Karpas-422 (cell line): ENCODE measurements around the gene ARHGAP29. TPM values are rescaled to one million over a fixed set of nuclear protein-coding genes. Genes with fewer than 3 reads are reported as not detected.
"Not testable (repeated sequence)": the region's sequence is repeated elsewhere in the genome, so short reads cannot be mapped to it uniquely, and the experiment has no call there.

Experiments used
- DNase-seq: peaks from one replicate; pipeline ENCODE4 v3.0.0-alpha.2; 2015
- H2AFZ ChIP-seq: fragments of 200-600 bp; sonication (generic); 2 replicates; pipeline ENCODE4 v1.6.1; 2014; ENCODE audit warnings: antibody characterized with exemption, low read length, mixed read lengths
- H3K27ac ChIP-seq: fragments of 200-600 bp; sonication (generic); 2 replicates; pipeline ENCODE4 v1.5.1; 2014; ENCODE audit warnings: mild to moderate bottlenecking, low read length, moderate library complexity
- H3K27me3 ChIP-seq: fragments of 200-600 bp; sonication (generic); 2 replicates; pipeline ENCODE4 v1.6.1; 2014; ENCODE audit warnings: low read length, mixed read lengths
- H3K36me3 ChIP-seq: fragments of 200-600 bp; sonication (generic); 2 replicates; pipeline ENCODE4 v1.6.1; 2014; ENCODE audit warnings: low read length, mixed read lengths; ENCODE audit not compliant: insufficient read depth
- H3K4me1 ChIP-seq: fragments of 200-600 bp; sonication (generic); 2 replicates; pipeline ENCODE4 v1.6.1; 2014; ENCODE audit warnings: mild to moderate bottlenecking, low read length, mixed read lengths
- H3K4me2 ChIP-seq: fragments of 200-600 bp; sonication (generic); 2 replicates; pipeline ENCODE4 v1.6.1; 2014; ENCODE audit warnings: low read length, low read depth, mild to moderate bottlenecking; ENCODE audit not compliant: poor library complexity, severe bottlenecking
- H3K4me3 ChIP-seq: fragments of 200-600 bp; sonication (generic); 2 replicates; pipeline ENCODE4 v1.5.1; 2014; ENCODE audit warnings: mild to moderate bottlenecking, antibody characterized with exemption, low read length, mixed read lengths
- H3K79me2 ChIP-seq: fragments of 200-600 bp; sonication (generic); 2 replicates; pipeline ENCODE4 v1.6.1; 2014; ENCODE audit warnings: mild to moderate bottlenecking, low read length, mixed read lengths
- H3K9ac ChIP-seq: fragments of 200-600 bp; sonication (generic); 2 replicates; pipeline ENCODE4 v1.6.0; 2014; ENCODE audit warnings: low read length
- H3K9me2 ChIP-seq: fragments of 200-600 bp; sonication (generic), shearing (Covaris generic); replicated peaks from 2 replicates; pipeline ENCODE4 v1.6.0; 2014; ENCODE audit warnings: mild to moderate bottlenecking, low read length, moderate library complexity; ENCODE audit not compliant: insufficient read depth
- H3K9me3 ChIP-seq: fragments of 300-700, 200-600 bp; sonication (generic); 2 replicates; pipeline ENCODE4 v1.6.1; 2014; ENCODE audit warnings: low read length, mixed read lengths
- H4K20me1 ChIP-seq: fragments of 200-600 bp; sonication (generic); 2 replicates; pipeline ENCODE4 v1.6.1; 2014; ENCODE audit warnings: mild to moderate bottlenecking, antibody characterized with exemption, low read length, low read depth; ENCODE audit not compliant: insufficient read depth
- total RNA-seq: library from RNA; depleted of rRNA; stranded (reverse); fragments of >200 nt; shearing (Covaris generic); gene quantifications from 2 replicates; pipeline ENCODE4 v1.2.3, GENCODE V29; 2014; ENCODE audit warnings: low replicate concordance

ARHGAP29 gene
- total RNA-seq, 1 experiment from 2014 or later: 0.48 TPM

GRCh38 chr1:94169126-94169525 lies 68.3 kb downstream of the ARHGAP29 start:
- H4K20me1 ChIP-seq: no peaks in the 10 kb centered on the region
- DNase-seq: no peak
- H3K27me3 ChIP-seq: no peaks in the 10 kb centered on the region
- H3K9me2 ChIP-seq: no peaks in the 10 kb centered on the region
- H3K9me3 ChIP-seq: no peaks in the 10 kb centered on the region
- H3K4me3 ChIP-seq: no peak overlapping the region
- no peak overlapping the region for H2AFZ ChIP-seq
- no peak overlapping the region for H3K9ac ChIP-seq
- no peaks in the 10 kb centered on the region for H3K36me3 ChIP-seq
- H3K4me2 ChIP-seq: no peak overlapping the region
- no peaks in the 10 kb centered on the region for H3K79me2 ChIP-seq
- no peak overlapping the region for H3K27ac ChIP-seq
- no peaks in the 10 kb centered on the region for H3K4me1 ChIP-seq

- no peaks in the 10 kb centered on the region for H3K36me3 ChIP-seq
- H3K9me2 ChIP-seq: no peaks in the 10 kb centered on the region
- no peaks in the 10 kb centered on the region for H4K20me1 ChIP-seq
- DNase-seq: no peak
- H3K27me3 ChIP-seq: no peaks in the 10 kb centered on the region
- H3K4me2 ChIP-seq: no peak overlapping the region
- H2AFZ ChIP-seq: no peak overlapping the region
- H3K4me1 ChIP-seq: no peaks in the 10 kb centered on the region
- H3K4me3 ChIP-seq: no peak overlapping the region
- no peaks in the 10 kb centered on the region for H3K9me3 ChIP-seq
- no peak overlapping the region for H3K9ac ChIP-seq
- H3K79me2 ChIP-seq: no peaks in the 10 kb centered on the region
- no peak overlapping the region for H3K27ac ChIP-seq
These were observed 71.5 kb downstream of the ARHGAP29 start for GRCh38 chr1:94165843-94166242.

GRCh38 chr1:94164885-94165284 lies 72.5 kb downstream of the ARHGAP29 start:
- not testable (repeated sequence) for H2AFZ ChIP-seq, H3K4me3 ChIP-seq, H3K9me2 ChIP-seq, H3K4me1 ChIP-seq, H3K9ac ChIP-seq, H3K27ac ChIP-seq, DNase-seq, H3K9me3 ChIP-seq, H3K27me3 ChIP-seq, H3K79me2 ChIP-seq, H3K4me2 ChIP-seq, H4K20me1 ChIP-seq, H3K36me3 ChIP-seq

DNA sequence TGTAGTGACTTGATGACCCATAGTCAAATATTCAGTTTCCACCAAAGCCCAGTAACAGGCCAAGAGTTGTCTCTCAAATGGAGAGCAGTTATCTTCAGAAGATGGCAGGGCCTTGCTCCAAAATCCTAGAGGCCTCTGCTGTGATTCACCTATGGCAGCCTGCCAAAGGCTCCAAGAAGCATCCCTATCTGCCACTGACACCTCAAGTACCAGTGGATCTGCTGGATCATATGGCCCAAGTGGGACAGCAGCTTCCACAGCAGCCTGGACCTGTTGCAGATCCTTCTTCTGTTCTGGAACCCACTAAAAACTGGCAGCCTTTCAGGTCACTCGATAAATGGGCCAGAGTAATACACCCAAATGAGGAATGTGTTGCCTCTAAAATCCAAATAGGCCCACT lies 73.3 kb downstream of the ARHGAP29 start:
- H3K9me2 ChIP-seq, DNase-seq, H3K9ac ChIP-seq, H3K9me3 ChIP-seq, H3K27me3 ChIP-seq, H3K4me2 ChIP-seq, H3K27ac ChIP-seq, H3K79me2 ChIP-seq, H3K36me3 ChIP-seq, H4K20me1 ChIP-seq, H3K4me1 ChIP-seq, H3K4me3 ChIP-seq, H2AFZ ChIP-seq: not testable (repeated sequence)

DNA sequence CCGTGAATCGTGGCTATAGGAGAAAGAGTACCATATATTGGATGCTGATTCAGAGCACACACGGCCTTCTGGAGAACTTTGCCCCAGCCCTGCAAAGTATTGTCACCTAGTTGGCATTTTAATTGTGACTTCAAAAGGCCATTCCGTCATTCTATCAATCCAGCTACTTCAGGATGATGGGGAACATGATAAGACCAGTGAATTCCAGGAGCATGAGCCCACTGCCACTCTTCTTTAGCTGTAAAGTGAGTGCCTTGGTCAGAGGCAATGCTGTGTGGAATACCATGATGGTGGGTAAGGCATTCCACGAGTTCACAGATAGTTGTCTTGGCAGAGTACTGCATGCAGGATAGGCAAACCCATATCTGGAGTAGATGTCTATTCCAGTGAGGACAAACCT lies 74.1 kb downstream of the ARHGAP29 start:
- not testable (repeated sequence) for H3K27me3 ChIP-seq, H3K36me3 ChIP-seq, DNase-seq, H2AFZ ChIP-seq, H4K20me1 ChIP-seq, H3K9me3 ChIP-seq, H3K4me1 ChIP-seq, H3K4me3 ChIP-seq, H3K79me2 ChIP-seq, H3K9me2 ChIP-seq, H3K4me2 ChIP-seq, H3K27ac ChIP-seq, H3K9ac ChIP-seq

DNA sequence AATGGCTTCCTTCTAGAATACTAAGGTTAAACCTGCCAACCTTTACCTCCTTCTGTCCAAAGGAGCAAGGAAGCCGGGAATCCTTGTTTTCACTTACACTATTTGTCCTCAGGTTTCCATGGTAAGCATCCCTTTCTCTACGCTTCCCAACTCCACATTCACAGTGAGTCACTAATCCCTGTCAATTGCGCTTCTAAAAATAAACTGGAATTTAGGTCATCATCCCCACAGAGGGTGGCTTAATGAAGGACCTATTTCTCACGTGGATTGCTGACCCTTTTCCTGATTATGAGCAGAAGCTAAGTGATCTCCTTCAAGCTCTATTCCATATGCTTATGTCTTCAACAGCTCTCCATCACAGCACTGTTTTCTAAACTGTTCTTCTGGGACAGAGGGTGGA lies 76.6 kb downstream of the ARHGAP29 start:
- H3K79me2 ChIP-seq: no peaks in the 10 kb centered on the region

GRCh38 chr1:94156096-94156625 lies 81.2 kb downstream of the ARHGAP29 start:
- Histone ChIP-seq H4K20me1 (no peaks in the 10 kb centered on the region), H3K4me1 (no peaks in the 10 kb centered on the region), H3K79me2 (no peaks in the 10 kb centered on the region), H3K4me3 (no peak overlapping the region), H3K27ac (no peak overlapping the region), H3K9me2 (no peaks in the 10 kb centered on the region), H3K9ac (no peak overlapping the region), H3K27me3 (no peaks in the 10 kb centered on the region), H3K4me2 (no peak overlapping the region), H3K9me3 (no peaks in the 10 kb centered on the region), H3K36me3 (no peaks in the 10 kb centered on the region), H2AFZ (no peak overlapping the region)
- no peak for DNase-seq

More for the DNA sequence above, 76.6 kb downstream of the ARHGAP29 start:
- H4K20me1 ChIP-seq: no peaks in the 10 kb centered on the region
- H3K36me3 ChIP-seq: no peaks in the 10 kb centered on the region
- no peak for DNase-seq
- no peaks in the 10 kb centered on the region for H3K4me1 ChIP-seq
- H3K27ac ChIP-seq: no peak overlapping the region
- H3K9me3 ChIP-seq: no peaks in the 10 kb centered on the region
- H3K4me3 ChIP-seq: no peak overlapping the region
- H3K9ac ChIP-seq: no peak overlapping the region
- no peaks in the 10 kb centered on the region for H3K27me3 ChIP-seq
- H3K4me2 ChIP-seq: no peak overlapping the region
- no peaks in the 10 kb centered on the region for H3K9me2 ChIP-seq
- H2AFZ ChIP-seq: no peak overlapping the region

GRCh38 chr1:94154989-94155388 lies 82.4 kb downstream of the ARHGAP29 start:
- no peaks in the 10 kb centered on the region for H4K20me1 ChIP-seq
- no peaks in the 10 kb centered on the region for H3K36me3 ChIP-seq
- no peak overlapping the region for H3K4me3 ChIP-seq
- no peaks in the 10 kb centered on the region for H3K79me2 ChIP-seq
- no peak overlapping the region for H3K9ac ChIP-seq
- H3K27me3 ChIP-seq: no peaks in the 10 kb centered on the region
- DNase-seq: no peak
- H2AFZ ChIP-seq: no peak overlapping the region
- no peak overlapping the region for H3K27ac ChIP-seq
- no peaks in the 10 kb centered on the region for H3K4me1 ChIP-seq
- no peaks in the 10 kb centered on the region for H3K9me2 ChIP-seq
- H3K9me3 ChIP-seq: no peaks in the 10 kb centered on the region
- no peak overlapping the region for H3K4me2 ChIP-seq

DNA sequence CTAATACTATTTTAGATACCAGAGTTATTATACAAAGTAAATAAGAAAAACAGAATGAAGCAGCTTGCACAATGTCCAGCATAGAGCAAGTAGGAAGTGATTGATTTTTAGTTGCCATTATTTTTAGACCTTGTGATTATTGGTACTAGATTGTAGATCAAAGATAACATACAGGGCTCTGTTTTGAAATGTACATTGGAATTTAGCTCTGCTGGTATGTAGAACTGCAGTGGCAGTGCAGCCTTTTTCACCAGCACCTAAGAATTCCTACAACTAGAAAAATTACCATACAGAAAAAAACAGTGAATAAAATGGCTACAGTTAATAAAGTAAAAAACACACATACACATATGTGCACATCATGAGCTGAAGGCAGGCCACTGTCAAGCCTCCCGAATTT lies 84.3 kb downstream of the ARHGAP29 start:
- no peaks in the 10 kb centered on the region for H3K9me2 ChIP-seq
- H3K27ac ChIP-seq: no peak overlapping the region
- H3K4me2 ChIP-seq: no peak overlapping the region
- H3K36me3 ChIP-seq: no peaks in the 10 kb centered on the region
- H3K9ac ChIP-seq: no peak overlapping the region
- H3K9me3 ChIP-seq: no peaks in the 10 kb centered on the region
- H3K4me3 ChIP-seq: no peak overlapping the region
- H3K27me3 ChIP-seq: no peaks in the 10 kb centered on the region
- H3K79me2 ChIP-seq: no peaks in the 10 kb centered on the region
- no peaks in the 10 kb centered on the region for H4K20me1 ChIP-seq
- H3K4me1 ChIP-seq: no peaks in the 10 kb centered on the region
- no peak for DNase-seq
- H2AFZ ChIP-seq: no peak overlapping the region
